Neural cell (in vitro differentiated cells): ENCODE results near the gene FBN1. TPM values are rescaled to one million over a fixed set of nuclear protein-coding genes. Genes with fewer than 3 reads are reported as not detected.

Source experiments
- H2AFZ ChIP-seq: fragments of 200-600, 300-800 bp; sonication (generic), shearing (Covaris generic); 2 replicates; pipeline ENCODE4 v1.6.0; 2014; ENCODE audit warnings: low read depth, mild to moderate bottlenecking, antibody characterized with exemption, low read length, moderate library complexity
- H3F3A ChIP-seq: fragments of 200-600 bp; shearing (Covaris generic); 2 replicates; pipeline ENCODE4 v1.6.1; 2016; ENCODE audit warnings: mild to moderate bottlenecking, moderate library complexity, mixed read lengths, antibody characterized with exemption, low read length; ENCODE audit not compliant: insufficient read depth, poor library complexity, severe bottlenecking
- H3K27ac ChIP-seq: fragments of 200-600, 300-800 bp; sonication (generic), shearing (Covaris generic); 2 replicates; pipeline ENCODE4 v1.5.1; 2014; ENCODE audit warnings: mild to moderate bottlenecking, low read length, moderate library complexity
- H3K27me3 ChIP-seq: fragments of 300-800, 200-600 bp; sonication (generic), shearing (Covaris generic); 2 replicates; pipeline ENCODE4 v1.6.0; 2014; ENCODE audit warnings: mild to moderate bottlenecking, low read depth, low read length, moderate library complexity; ENCODE audit not compliant: insufficient read depth
- H3K36me3 ChIP-seq: fragments of 300-800, 200-600 bp; sonication (generic), shearing (Covaris generic); 2 replicates; pipeline ENCODE4 v1.5.1; 2014; ENCODE audit warnings: mild to moderate bottlenecking, antibody characterized with exemption, low read length, moderate library complexity; ENCODE audit not compliant: insufficient read depth
- H3K4me2 ChIP-seq: fragments of 300-800, 200-600 bp; sonication (generic), shearing (Covaris generic); 2 replicates; pipeline ENCODE4 v1.6.0; 2014; ENCODE audit warnings: mild to moderate bottlenecking, low read length
- H3K4me3 ChIP-seq: fragments of 300-800, 200-600 bp; sonication (generic), shearing (Covaris generic); 2 replicates; pipeline ENCODE4 v1.5.1; 2014; ENCODE audit warnings: mild to moderate bottlenecking, low read length, moderate library complexity
- H3K79me2 ChIP-seq: fragments of 200-600 bp; shearing (Covaris generic); replicated peaks from 2 replicates; pipeline ENCODE4 v1.6.0; 2014; ENCODE audit warnings: mild to moderate bottlenecking, low read length, moderate library complexity; ENCODE audit not compliant: insufficient read depth
- H3K9ac ChIP-seq: fragments of 300-800, 200-600 bp; sonication (generic), shearing (Covaris generic); 2 replicates; pipeline ENCODE4 v1.6.1; 2016; ENCODE audit warnings: mild to moderate bottlenecking, low read length, mixed read lengths
- H3K9me2 ChIP-seq: fragments of 200-600 bp; shearing (Covaris generic); 2 replicates; pipeline ENCODE4 v1.6.1; 2016; ENCODE audit warnings: mild to moderate bottlenecking, low read length, mixed read lengths; ENCODE audit not compliant: insufficient read depth
- H3K9me3 ChIP-seq: fragments of 200-600, 300-800 bp; sonication (generic), shearing (Covaris generic); 2 replicates; pipeline ENCODE4 v1.6.1; 2016; ENCODE audit warnings: mild to moderate bottlenecking, mixed run types, low read length, moderate library complexity, mixed read lengths
- H4K20me1 ChIP-seq: fragments of 200-600 bp; shearing (Covaris generic); 2 replicates; pipeline ENCODE4 v1.6.1; 2016; ENCODE audit warnings: mild to moderate bottlenecking, mixed run types; ENCODE audit not compliant: insufficient read depth
- EP300 ChIP-seq: fragments of 450-650 bp; conservative IDR thresholded peaks from 2 replicates; pipeline ENCODE4 v1.6.1; 2014; ENCODE audit warnings: antibody characterized with exemption, mild to moderate bottlenecking, moderate library complexity; ENCODE audit not compliant: poor library complexity, severe bottlenecking
- EZH2 ChIP-seq: fragments of 200-600, 300-800 bp; shearing (Covaris generic), sonication (generic); IDR thresholded peaks from 2 replicates; pipeline ENCODE4 v1.6.1; 2014; ENCODE audit warnings: antibody characterized with exemption, low read length, borderline replicate concordance, mild to moderate bottlenecking; ENCODE audit not compliant: insufficient read depth, poor library complexity, severe bottlenecking
- MXI1 ChIP-seq: fragments of 450-650 bp; conservative IDR thresholded peaks from 2 replicates; pipeline ENCODE4 v1.6.1; 2014; ENCODE audit warnings: antibody characterized with exemption, mild to moderate bottlenecking; ENCODE audit not compliant: poor library complexity, severe bottlenecking
- POLR2AphosphoS5 ChIP-seq: IDR thresholded peaks from 2 replicates; pipeline ENCODE4 v1.6.1; 2012
- RAD21 ChIP-seq: fragments of 450-650 bp; conservative IDR thresholded peaks from 2 replicates; pipeline ENCODE4 v1.6.1; 2014; ENCODE audit warnings: antibody characterized with exemption, mild to moderate bottlenecking, moderate library complexity
- SMC3 ChIP-seq: fragments of 450-650 bp; conservative IDR thresholded peaks from 2 replicates; pipeline ENCODE4 v1.6.1; 2014; ENCODE audit warnings: antibody characterized with exemption, mild to moderate bottlenecking, moderate library complexity; ENCODE audit not compliant: poor library complexity
- TAF1 ChIP-seq: IDR thresholded peaks from 2 replicates; pipeline ENCODE4 v1.6.1; 2012; ENCODE audit warnings: low read depth
- polyA plus RNA-seq: library from polyadenylated mRNA; depleted of rRNA; stranded (reverse); fragments of >200 nt; gene quantifications from 2 replicates; pipeline ENCODE4 v1.2.3, GENCODE V29; 2014
- TF ChIP-seq, protein P1 (sequence below): fragments of 450-650 bp; IDR thresholded peaks from 2 replicates; pipeline ENCODE4 v1.5.1; 2014; ENCODE audit warnings: antibody characterized with exemption, mild to moderate bottlenecking, moderate library complexity; ENCODE audit not compliant: poor library complexity, severe bottlenecking
- TF ChIP-seq, protein P2 (sequence below): IDR thresholded peaks from 2 replicates; pipeline ENCODE4 v1.6.1; 2012; ENCODE audit warnings: borderline replicate concordance

Gene FBN1
- polyA plus RNA-seq, 1 donor from 2014 or later, result 22.0 TPM

DNA sequence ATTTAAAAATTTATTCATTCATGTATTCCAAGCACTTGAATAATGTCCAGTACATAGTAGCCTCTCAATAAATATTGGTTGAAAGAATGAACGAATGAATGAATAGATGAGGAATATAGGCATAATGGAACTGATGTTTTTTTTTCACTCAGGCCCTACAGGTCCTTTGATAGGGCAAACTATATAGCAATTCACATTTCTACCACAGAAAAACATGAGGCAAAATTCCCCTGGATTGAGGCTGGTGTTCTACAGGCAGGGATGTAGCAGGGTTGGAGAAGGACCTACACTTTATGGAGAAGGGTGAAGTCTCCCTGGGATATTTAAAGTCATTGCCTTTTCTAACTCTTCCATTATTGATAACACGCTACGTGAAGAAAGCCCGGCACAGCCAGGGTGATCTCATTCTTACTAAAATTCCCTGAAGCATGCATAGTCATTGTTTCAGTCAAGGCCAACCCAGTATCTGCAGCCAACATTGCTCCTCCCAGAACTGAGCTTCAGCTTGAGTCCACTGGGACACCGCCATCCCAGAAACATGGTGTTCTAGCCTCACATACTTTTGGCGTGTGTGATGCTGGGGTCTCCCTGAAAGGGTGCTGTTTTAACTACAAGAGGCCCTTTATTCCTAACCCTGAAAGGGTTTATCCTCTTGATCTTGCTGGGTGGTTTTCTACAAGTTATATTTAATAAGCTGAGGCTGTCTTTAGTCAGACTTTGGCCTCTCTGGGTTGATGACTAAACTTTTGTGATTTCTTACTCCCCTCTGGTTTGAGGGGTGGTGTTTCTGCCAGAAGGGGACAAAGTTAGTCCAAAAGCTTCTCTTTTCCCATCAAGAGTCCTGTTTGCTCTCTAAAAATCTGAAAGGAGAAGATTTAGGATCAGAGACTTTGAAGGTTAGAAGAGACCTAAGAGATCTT, 25.9 kb upstream of the FBN1 start:
- H3K4me2 ChIP-seq, result no peak overlapping the region
- no peaks in the 10 kb centered on the region for H3K9me2 ChIP-seq
- TF ChIP-seq MXI1, result no peak
- TF ChIP-seq, protein P1, sequence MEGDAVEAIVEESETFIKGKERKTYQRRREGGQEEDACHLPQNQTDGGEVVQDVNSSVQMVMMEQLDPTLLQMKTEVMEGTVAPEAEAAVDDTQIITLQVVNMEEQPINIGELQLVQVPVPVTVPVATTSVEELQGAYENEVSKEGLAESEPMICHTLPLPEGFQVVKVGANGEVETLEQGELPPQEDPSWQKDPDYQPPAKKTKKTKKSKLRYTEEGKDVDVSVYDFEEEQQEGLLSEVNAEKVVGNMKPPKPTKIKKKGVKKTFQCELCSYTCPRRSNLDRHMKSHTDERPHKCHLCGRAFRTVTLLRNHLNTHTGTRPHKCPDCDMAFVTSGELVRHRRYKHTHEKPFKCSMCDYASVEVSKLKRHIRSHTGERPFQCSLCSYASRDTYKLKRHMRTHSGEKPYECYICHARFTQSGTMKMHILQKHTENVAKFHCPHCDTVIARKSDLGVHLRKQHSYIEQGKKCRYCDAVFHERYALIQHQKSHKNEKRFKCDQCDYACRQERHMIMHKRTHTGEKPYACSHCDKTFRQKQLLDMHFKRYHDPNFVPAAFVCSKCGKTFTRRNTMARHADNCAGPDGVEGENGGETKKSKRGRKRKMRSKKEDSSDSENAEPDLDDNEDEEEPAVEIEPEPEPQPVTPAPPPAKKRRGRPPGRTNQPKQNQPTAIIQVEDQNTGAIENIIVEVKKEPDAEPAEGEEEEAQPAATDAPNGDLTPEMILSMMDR, result no peak
- no peak overlapping the region for H3K4me3 ChIP-seq
- no peaks in the 10 kb centered on the region for H3F3A ChIP-seq
- H3K36me3 ChIP-seq, result no peaks in the 10 kb centered on the region
- H2AFZ ChIP-seq, result no peak overlapping the region
- H3K27ac ChIP-seq, result no peak overlapping the region
- H3K79me2 ChIP-seq, result no peaks in the 10 kb centered on the region
- no peaks in the 10 kb centered on the region for H3K27me3 ChIP-seq
- no peaks in the 10 kb centered on the region for H4K20me1 ChIP-seq
- no peak overlapping the region for H3K9ac ChIP-seq
- H3K9me3 ChIP-seq, result no peaks in the 10 kb centered on the region

GRCh38 chr15:48667701-48668100, 22.2 kb upstream of the FBN1 start:
- Histone ChIP-seq H3K27ac (no peak overlapping the region), H3K4me3 (no peak overlapping the region), H3K9me3 (no peaks in the 10 kb centered on the region), H3K27me3 (no peaks in the 10 kb centered on the region), H2AFZ (no peak overlapping the region), H3K79me2 (no peaks in the 10 kb centered on the region), H3F3A (no peaks in the 10 kb centered on the region), H3K4me2 (no peak overlapping the region), H3K36me3 (no peaks in the 10 kb centered on the region), H3K9me2 (no peaks in the 10 kb centered on the region), H4K20me1 (no peaks in the 10 kb centered on the region), H3K9ac (no peak overlapping the region)
- TF ChIP-seq, protein P1, result no peak
- no peak for TF ChIP-seq EZH2
- no peak for TF ChIP-seq TAF1
- TF ChIP-seq RAD21, result no peak
- no peak for TF ChIP-seq SMC3
- TF ChIP-seq EP300, result no peak
- no peak for TF ChIP-seq POLR2AphosphoS5
- TF ChIP-seq, protein P2, sequence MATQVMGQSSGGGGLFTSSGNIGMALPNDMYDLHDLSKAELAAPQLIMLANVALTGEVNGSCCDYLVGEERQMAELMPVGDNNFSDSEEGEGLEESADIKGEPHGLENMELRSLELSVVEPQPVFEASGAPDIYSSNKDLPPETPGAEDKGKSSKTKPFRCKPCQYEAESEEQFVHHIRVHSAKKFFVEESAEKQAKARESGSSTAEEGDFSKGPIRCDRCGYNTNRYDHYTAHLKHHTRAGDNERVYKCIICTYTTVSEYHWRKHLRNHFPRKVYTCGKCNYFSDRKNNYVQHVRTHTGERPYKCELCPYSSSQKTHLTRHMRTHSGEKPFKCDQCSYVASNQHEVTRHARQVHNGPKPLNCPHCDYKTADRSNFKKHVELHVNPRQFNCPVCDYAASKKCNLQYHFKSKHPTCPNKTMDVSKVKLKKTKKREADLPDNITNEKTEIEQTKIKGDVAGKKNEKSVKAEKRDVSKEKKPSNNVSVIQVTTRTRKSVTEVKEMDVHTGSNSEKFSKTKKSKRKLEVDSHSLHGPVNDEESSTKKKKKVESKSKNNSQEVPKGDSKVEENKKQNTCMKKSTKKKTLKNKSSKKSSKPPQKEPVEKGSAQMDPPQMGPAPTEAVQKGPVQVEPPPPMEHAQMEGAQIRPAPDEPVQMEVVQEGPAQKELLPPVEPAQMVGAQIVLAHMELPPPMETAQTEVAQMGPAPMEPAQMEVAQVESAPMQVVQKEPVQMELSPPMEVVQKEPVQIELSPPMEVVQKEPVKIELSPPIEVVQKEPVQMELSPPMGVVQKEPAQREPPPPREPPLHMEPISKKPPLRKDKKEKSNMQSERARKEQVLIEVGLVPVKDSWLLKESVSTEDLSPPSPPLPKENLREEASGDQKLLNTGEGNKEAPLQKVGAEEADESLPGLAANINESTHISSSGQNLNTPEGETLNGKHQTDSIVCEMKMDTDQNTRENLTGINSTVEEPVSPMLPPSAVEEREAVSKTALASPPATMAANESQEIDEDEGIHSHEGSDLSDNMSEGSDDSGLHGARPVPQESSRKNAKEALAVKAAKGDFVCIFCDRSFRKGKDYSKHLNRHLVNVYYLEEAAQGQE, result no peak
- no peak for TF ChIP-seq MXI1
